Parathyroid adenoma (tissue), 2 donors: ENCODE results near the gene CDIPT.

Source experiments
- H2AFZ ChIP-seq: fragments of 300-600 bp; sonication (generic); one replicate; pipeline ENCODE4 v1.7.0; 2017; ENCODE audit warnings: antibody characterized with exemption, mild to moderate bottlenecking
- H3K27ac ChIP-seq: fragments of 300-600 bp; sonication (generic); one replicate; pipeline ENCODE4 v1.7.0; 2017
- H3K27me3 ChIP-seq: fragments of 300-600 bp; sonication (generic); one replicate; pipeline ENCODE4 v1.7.0; 2017; ENCODE audit warnings: low read length; ENCODE audit not compliant: control insufficient read depth, insufficient read depth
- H3K36me3 ChIP-seq: fragments of 300-600 bp; sonication (generic); one replicate; pipeline ENCODE4 v1.7.0; 2017; ENCODE audit warnings: low read length; ENCODE audit not compliant: control insufficient read depth, insufficient read depth
- H3K4me1 ChIP-seq: fragments of 300-600 bp; sonication (generic); one replicate; pipeline ENCODE4 v1.7.0; 2017; ENCODE audit warnings: control low read depth
- H3K4me2 ChIP-seq: fragments of 300-600 bp; sonication (generic); one replicate; pipeline ENCODE4 v1.7.0; 2017; ENCODE audit warnings: low read length
- H3K4me3 ChIP-seq: fragments of 300-600 bp; sonication (generic); one replicate; pipeline ENCODE4 v1.7.0; 2017; ENCODE audit warnings: low read depth, low read length
- H3K79me2 ChIP-seq: fragments of 300-600 bp; sonication (generic); one replicate; pipeline ENCODE4 v1.7.0; 2017; ENCODE audit warnings: control low read depth
- H3K9ac ChIP-seq: fragments of 300-600 bp; sonication (generic); one replicate; pipeline ENCODE4 v1.7.0; 2017; ENCODE audit warnings: mild to moderate bottlenecking
- H3K9me3 ChIP-seq: fragments of 300-600 bp; sonication (generic); one replicate; pipeline ENCODE4 v1.7.0; 2017; ENCODE audit warnings: low read length; ENCODE audit not compliant: control insufficient read depth
- TF ChIP-seq, protein P1 (sequence below): fragments of 300-600 bp; sonication (generic); IDR thresholded peaks from one replicate; pipeline ENCODE4 v1.7.0; 2017; ENCODE audit warnings: antibody characterized with exemption, mild to moderate bottlenecking
- donor health status: primary hyperparathyroidism.

CDIPT gene

DNA sequence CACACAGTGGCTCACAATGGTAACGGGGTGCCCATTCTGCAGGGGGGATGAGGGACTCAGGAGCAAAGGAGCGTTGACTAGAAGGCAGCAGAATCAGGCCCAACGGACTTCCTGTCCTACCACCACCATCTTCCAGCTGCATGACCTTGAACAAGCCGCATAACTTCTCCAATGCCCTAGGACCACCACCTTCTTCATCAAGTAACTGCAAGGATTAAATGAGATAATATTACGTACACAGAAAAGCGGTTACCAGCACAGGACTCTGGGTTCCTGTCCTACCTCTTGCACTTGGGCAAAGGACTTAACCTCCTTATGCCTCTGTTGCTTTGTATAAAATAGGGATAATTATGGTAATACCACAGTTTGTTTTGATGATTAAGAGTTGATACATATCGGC lies 41.9 kb upstream of the CDIPT start:
- Histone ChIP-seq H3K36me3 (no peaks in the 10 kb centered on the region), H3K4me3 (no peak overlapping the region), H2AFZ (no peak overlapping the region), H3K27me3 (no peaks in the 10 kb centered on the region), H3K4me1 (no peaks in the 10 kb centered on the region), H3K4me2 (no peak overlapping the region), H3K9me3 (no peaks in the 10 kb centered on the region), H3K27ac (no peak overlapping the region), H3K79me2 (no peaks in the 10 kb centered on the region), H3K9ac (no peak overlapping the region)
- TF ChIP-seq, protein P1, sequence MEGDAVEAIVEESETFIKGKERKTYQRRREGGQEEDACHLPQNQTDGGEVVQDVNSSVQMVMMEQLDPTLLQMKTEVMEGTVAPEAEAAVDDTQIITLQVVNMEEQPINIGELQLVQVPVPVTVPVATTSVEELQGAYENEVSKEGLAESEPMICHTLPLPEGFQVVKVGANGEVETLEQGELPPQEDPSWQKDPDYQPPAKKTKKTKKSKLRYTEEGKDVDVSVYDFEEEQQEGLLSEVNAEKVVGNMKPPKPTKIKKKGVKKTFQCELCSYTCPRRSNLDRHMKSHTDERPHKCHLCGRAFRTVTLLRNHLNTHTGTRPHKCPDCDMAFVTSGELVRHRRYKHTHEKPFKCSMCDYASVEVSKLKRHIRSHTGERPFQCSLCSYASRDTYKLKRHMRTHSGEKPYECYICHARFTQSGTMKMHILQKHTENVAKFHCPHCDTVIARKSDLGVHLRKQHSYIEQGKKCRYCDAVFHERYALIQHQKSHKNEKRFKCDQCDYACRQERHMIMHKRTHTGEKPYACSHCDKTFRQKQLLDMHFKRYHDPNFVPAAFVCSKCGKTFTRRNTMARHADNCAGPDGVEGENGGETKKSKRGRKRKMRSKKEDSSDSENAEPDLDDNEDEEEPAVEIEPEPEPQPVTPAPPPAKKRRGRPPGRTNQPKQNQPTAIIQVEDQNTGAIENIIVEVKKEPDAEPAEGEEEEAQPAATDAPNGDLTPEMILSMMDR: no peak

DNA sequence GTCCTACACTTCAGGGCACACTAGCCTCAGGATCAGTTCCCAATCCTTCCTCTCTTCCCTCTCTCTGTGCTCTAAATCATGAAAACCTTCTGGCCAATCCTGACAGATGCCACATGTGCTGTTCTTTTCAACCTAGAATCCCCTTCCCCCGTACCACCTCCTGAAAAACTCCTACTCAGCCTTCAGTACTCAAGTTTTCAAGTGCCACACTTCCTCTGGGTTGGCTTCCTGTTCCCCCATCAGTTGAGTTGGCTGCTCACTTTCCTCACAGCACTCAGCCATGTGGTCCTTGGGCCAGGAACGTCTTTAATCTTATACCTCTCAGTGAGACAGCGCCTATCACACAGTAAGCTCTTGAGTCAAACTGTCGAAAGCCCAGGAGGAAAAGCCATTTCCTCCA lies 40.6 kb upstream of the CDIPT start:
- Histone ChIP-seq H3K27me3 (no peaks in the 10 kb centered on the region), H3K36me3 (no peaks in the 10 kb centered on the region), H3K79me2 (no peaks in the 10 kb centered on the region), H3K9ac (no peak overlapping the region), H2AFZ (no peak overlapping the region), H3K9me3 (no peaks in the 10 kb centered on the region), H3K27ac (no peak overlapping the region), H3K4me1 (peaks cover 2% of the 10 kb centered on the region), H3K4me2 (no peak overlapping the region), H3K4me3 (no peak overlapping the region)
- TF ChIP-seq, protein P1: no peak

DNA sequence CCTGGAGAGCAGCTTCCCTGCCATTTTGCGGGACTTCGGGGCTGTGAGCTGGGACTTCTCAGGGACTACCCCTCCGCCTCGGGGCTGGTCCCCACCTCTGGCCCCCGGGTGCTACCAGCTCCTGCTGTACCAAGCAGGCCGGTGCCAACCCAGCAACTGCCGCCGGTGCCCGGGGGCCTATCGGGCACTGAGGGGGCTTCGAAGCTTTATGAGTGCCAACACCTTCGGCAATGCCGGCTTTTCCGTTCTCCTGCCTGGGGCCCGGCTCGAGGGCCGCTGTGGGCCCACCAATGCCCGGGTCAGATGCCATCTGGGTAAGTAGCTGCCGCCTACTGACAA lies 38.5 kb upstream of the CDIPT start:
- Histone ChIP-seq H3K27me3 (no peaks in the 10 kb centered on the region), H3K4me1 (peaks cover 11% of the 10 kb centered on the region), H3K9ac (no peak overlapping the region), H2AFZ (no peak overlapping the region), H3K9me3 (no peaks in the 10 kb centered on the region), H3K27ac (no peak overlapping the region), H3K4me2 (no peak overlapping the region), H3K4me3 (no peak overlapping the region), H3K36me3 (no peaks in the 10 kb centered on the region), H3K79me2 (no peaks in the 10 kb centered on the region)
- TF ChIP-seq, protein P1: no peak

DNA sequence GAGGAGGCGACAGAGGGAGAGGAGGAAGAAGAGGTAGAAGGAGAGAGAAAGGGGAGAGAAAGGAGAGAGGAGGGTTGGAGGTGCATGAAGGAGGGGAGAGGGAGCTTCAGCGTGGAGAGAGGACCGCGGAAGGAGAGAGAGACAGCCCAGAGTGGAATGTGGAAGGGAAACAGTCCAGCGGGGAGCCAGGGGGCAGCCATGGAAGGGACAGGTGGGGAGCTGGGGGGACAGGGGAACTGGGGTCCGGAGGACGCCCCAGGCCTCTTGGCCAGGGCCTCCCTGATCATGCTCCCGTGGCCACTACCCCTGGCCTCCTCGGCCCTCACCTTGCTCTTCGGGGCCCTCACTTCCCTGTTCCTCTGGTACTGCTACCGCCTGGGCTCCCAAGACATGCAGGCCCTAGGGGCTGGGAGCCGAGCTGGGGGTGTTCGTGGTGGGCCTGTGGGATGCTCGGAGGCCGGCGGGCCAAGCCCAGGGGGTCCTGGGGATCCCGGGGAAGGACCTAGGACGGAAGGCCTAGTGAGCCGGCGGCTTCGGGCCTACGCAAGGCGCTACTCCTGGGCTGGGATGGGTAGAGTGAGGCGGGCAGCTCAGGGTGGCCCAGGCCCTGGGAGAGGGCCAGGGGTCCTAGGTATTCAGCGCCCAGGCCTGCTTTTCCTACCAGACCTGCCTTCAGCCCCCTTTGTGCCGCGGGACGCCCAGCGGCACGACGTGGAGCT lies 38.0 kb upstream of the CDIPT start:
- Histone ChIP-seq H3K4me1 (peaks cover 11% of the 10 kb centered on the region), H3K4me2 (peak overlapping the region; percentile 56), H3K79me2 (no peaks in the 10 kb centered on the region), H3K9ac (no peak overlapping the region), H3K36me3 (no peaks in the 10 kb centered on the region), H3K27me3 (no peaks in the 10 kb centered on the region), H3K27ac (peak overlapping the region; percentile 97), H3K4me3 (no peak overlapping the region), H2AFZ (peak overlapping the region; percentile 97), H3K9me3 (no peaks in the 10 kb centered on the region)
- TF ChIP-seq, protein P1: no peak
